Loucy (cell line): ENCODE results near the gene VEPH1.
A peak's percentile ranks its signal among the peaks of the same experiment; 100 is the strongest.

ENCODE experiments used
- H2AFZ ChIP-seq: fragments of 200-600 bp; sonication (generic); 2 replicates; pipeline ENCODE4 v1.6.0; 2016; ENCODE audit warnings: antibody characterized with exemption, mild to moderate bottlenecking, low read length, moderate library complexity
- H3F3A ChIP-seq: fragments of 200-600 bp; 2 replicates; pipeline ENCODE4 v1.6.0; 2016; ENCODE audit warnings: antibody characterized with exemption, low read depth, mild to moderate bottlenecking
- H3K27me3 ChIP-seq: fragments of 200-600 bp; sonication (generic); 2 replicates; pipeline ENCODE4 v1.6.1; 2014; ENCODE audit warnings: low read length, mild to moderate bottlenecking; ENCODE audit not compliant: insufficient read depth, poor library complexity, severe bottlenecking
- H3K36me3 ChIP-seq: fragments of 200-600 bp; sonication (generic); 2 replicates; pipeline ENCODE4 v1.6.1; 2016; ENCODE audit warnings: low read length; ENCODE audit not compliant: insufficient read depth
- H3K4me1 ChIP-seq: fragments of 200-600 bp; sonication (generic); 2 replicates; pipeline ENCODE4 v1.5.1; 2014; ENCODE audit warnings: low read length, mild to moderate bottlenecking; ENCODE audit not compliant: insufficient read depth, poor library complexity, severe bottlenecking
- H3K4me2 ChIP-seq: fragments of 200-600 bp; sonication (generic); 2 replicates; pipeline ENCODE4 v1.6.0; 2014; ENCODE audit warnings: antibody characterized with exemption, low read length, low read depth, mild to moderate bottlenecking; ENCODE audit not compliant: poor library complexity, severe bottlenecking
- H3K4me3 ChIP-seq: fragments of 200-600 bp; sonication (generic); 2 replicates; pipeline ENCODE4 v1.5.1; 2014; ENCODE audit warnings: low read length, mild to moderate bottlenecking, mixed read lengths; ENCODE audit not compliant: poor library complexity, severe bottlenecking
- H3K79me2 ChIP-seq: fragments of 200-600 bp; sonication (generic); 2 replicates; pipeline ENCODE4 v1.6.1; 2014; ENCODE audit warnings: low read length; ENCODE audit not compliant: insufficient read depth
- H3K9ac ChIP-seq: fragments of 200-600 bp; sonication (generic); 2 replicates; pipeline ENCODE4 v1.6.0; 2014; ENCODE audit warnings: mild to moderate bottlenecking, low read depth, low read length, moderate library complexity; ENCODE audit not compliant: poor library complexity, severe bottlenecking
- H3K9me2 ChIP-seq: fragments of 200-600 bp; sonication (generic); replicated peaks from 2 replicates; pipeline ENCODE4 v1.6.1; 2016; ENCODE audit warnings: low read depth, low read length, mixed read lengths
- H3K9me3 ChIP-seq: fragments of 200-600 bp; sonication (generic); 2 replicates; pipeline ENCODE4 v1.6.1; 2014; ENCODE audit warnings: mild to moderate bottlenecking, antibody characterized with exemption, low read length, low read depth; ENCODE audit not compliant: insufficient read depth
- H4K20me1 ChIP-seq: fragments of 200-600 bp; sonication (generic); 2 replicates; pipeline ENCODE4 v1.6.0; 2014; ENCODE audit warnings: antibody characterized with exemption, low read length, mild to moderate bottlenecking; ENCODE audit not compliant: insufficient read depth, poor library complexity, severe bottlenecking
- EZH2phosphoT487 ChIP-seq: fragments of 200-600 bp; IDR thresholded peaks from 2 replicates; pipeline ENCODE4 v1.6.1; 2018; ENCODE audit warnings: antibody characterized with exemption, mild to moderate bottlenecking, moderate library complexity, borderline replicate concordance
- TF ChIP-seq, protein P1 (sequence below): fragments of 200-600 bp; sonication (generic); conservative IDR thresholded peaks from 2 replicates; pipeline ENCODE4 v1.5.1; 2014; ENCODE audit warnings: mild to moderate bottlenecking, antibody characterized with exemption, low read length

The VEPH1 gene

GRCh38 chr3:157453824-157454223 is 49.4 kb downstream of the VEPH1 start:
- no peak overlapping the region for H3K9ac ChIP-seq
- TF ChIP-seq, protein P1, sequence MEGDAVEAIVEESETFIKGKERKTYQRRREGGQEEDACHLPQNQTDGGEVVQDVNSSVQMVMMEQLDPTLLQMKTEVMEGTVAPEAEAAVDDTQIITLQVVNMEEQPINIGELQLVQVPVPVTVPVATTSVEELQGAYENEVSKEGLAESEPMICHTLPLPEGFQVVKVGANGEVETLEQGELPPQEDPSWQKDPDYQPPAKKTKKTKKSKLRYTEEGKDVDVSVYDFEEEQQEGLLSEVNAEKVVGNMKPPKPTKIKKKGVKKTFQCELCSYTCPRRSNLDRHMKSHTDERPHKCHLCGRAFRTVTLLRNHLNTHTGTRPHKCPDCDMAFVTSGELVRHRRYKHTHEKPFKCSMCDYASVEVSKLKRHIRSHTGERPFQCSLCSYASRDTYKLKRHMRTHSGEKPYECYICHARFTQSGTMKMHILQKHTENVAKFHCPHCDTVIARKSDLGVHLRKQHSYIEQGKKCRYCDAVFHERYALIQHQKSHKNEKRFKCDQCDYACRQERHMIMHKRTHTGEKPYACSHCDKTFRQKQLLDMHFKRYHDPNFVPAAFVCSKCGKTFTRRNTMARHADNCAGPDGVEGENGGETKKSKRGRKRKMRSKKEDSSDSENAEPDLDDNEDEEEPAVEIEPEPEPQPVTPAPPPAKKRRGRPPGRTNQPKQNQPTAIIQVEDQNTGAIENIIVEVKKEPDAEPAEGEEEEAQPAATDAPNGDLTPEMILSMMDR = no peak
- TF ChIP-seq EZH2phosphoT487 = no peak
- no peak overlapping the region for H2AFZ ChIP-seq
- no peak overlapping the region for H3K4me2 ChIP-seq
- H3K36me3 ChIP-seq = no peaks in the 10 kb centered on the region
- H3F3A ChIP-seq = no peaks in the 10 kb centered on the region
- H3K4me3 ChIP-seq = no peak overlapping the region
- no peaks in the 10 kb centered on the region for H3K79me2 ChIP-seq
- no peaks in the 10 kb centered on the region for H3K9me2 ChIP-seq
- no peaks in the 10 kb centered on the region for H4K20me1 ChIP-seq
- H3K9me3 ChIP-seq = no peaks in the 10 kb centered on the region
- H3K4me1 ChIP-seq = no peaks in the 10 kb centered on the region
- H3K27me3 ChIP-seq = no peaks in the 10 kb centered on the region

DNA sequence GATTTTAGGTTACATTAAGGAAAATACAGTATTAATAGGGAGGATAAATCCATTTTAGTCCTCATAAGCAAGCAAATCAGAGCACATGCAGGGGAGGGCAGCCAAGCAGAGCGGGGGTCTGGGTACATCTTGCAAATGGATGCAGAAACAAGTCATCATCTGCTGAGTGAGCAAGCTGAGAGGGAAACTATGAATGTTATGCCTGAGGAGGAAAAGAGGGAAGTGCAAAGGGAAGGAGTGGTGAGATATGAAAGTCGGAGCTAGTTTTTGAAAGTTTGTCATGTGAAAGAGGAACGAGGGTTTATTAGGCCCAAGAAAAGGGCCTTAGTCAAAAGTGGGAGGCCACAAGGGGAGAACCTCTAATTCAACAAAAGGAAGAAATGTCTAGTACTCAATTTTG is 51.1 kb downstream of the VEPH1 start:
- no peaks in the 10 kb centered on the region for H3K9me3 ChIP-seq
- no peaks in the 10 kb centered on the region for H3K79me2 ChIP-seq
- no peaks in the 10 kb centered on the region for H3F3A ChIP-seq
- no peak overlapping the region for H3K9ac ChIP-seq
- H3K4me2 ChIP-seq = no peak overlapping the region
- no peak overlapping the region for H3K4me3 ChIP-seq
- no peak for TF ChIP-seq EZH2phosphoT487
- TF ChIP-seq, protein P1 = no peak
- no peaks in the 10 kb centered on the region for H3K9me2 ChIP-seq
- H3K4me1 ChIP-seq = no peaks in the 10 kb centered on the region
- no peaks in the 10 kb centered on the region for H4K20me1 ChIP-seq
- no peaks in the 10 kb centered on the region for H3K27me3 ChIP-seq
- H2AFZ ChIP-seq = no peak overlapping the region
- no peaks in the 10 kb centered on the region for H3K36me3 ChIP-seq

DNA sequence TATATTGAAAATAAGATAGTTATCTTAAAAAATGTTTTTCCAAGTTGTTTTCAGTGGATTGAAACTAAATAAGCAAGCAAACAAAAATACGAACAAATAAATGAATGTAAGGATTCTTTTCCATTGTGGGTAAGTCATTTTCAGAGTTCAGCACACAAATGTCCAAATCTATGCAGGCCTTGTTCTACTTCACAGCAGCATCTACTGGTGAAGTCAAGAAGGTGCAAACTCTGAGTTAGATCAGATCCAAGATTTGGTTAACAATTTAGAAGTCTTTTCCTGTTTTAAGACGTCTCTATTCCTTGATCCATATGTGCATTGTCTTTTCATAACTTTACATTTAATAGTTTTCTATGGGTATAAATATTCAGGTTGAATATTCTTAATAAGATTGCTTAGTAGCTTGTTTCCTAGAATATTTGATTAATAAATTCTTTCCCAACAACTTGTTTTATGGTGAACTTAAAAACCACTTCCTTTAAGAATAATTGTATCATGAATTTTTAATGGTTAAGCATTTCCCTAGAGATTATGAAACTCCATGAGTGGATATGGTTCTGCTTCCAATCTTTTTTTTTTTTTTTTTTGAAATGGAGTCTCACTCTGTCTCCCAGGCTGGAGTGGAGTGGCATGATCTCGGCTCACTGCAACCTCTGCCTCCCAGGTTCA is 56.1 kb downstream of the VEPH1 start:
- no peaks in the 10 kb centered on the region for H4K20me1 ChIP-seq
- TF ChIP-seq, protein P1 = peak; percentile 73
- no peak for TF ChIP-seq EZH2phosphoT487
- H3K4me3 ChIP-seq = no peak overlapping the region
- H2AFZ ChIP-seq = no peak overlapping the region
- H3K9me2 ChIP-seq = no peaks in the 10 kb centered on the region
- H3K4me2 ChIP-seq = no peak overlapping the region
- no peaks in the 10 kb centered on the region for H3K79me2 ChIP-seq
- no peaks in the 10 kb centered on the region for H3K4me1 ChIP-seq
- no peaks in the 10 kb centered on the region for H3K36me3 ChIP-seq
- H3K9me3 ChIP-seq = no peaks in the 10 kb centered on the region
- no peak overlapping the region for H3K9ac ChIP-seq
- H3F3A ChIP-seq = no peaks in the 10 kb centered on the region
- no peaks in the 10 kb centered on the region for H3K27me3 ChIP-seq
